H9 (cell line): ENCODE measurements around the gene SMIM1. TPM values are rescaled to one million over a fixed set of nuclear protein-coding genes. Genes with fewer than 3 reads are reported as not detected.

Experiments
- DNase-seq: peaks from one replicate; pipeline ENCODE4 v3.0.0-alpha.2; 2017
- H2AFZ ChIP-seq: one replicate; pipeline ENCODE4 v1.6.1; 2013; ENCODE audit warnings: mild to moderate bottlenecking, low read length, control low read depth, moderate library complexity
- H2AK5ac ChIP-seq: 2 replicates; pipeline ENCODE4 v1.6.1; 2013; ENCODE audit warnings: low read length, control low read depth, mixed read lengths; ENCODE audit not compliant: insufficient read length
- H2BK120ac ChIP-seq: one replicate; pipeline ENCODE4 v1.6.1; 2013; ENCODE audit warnings: low read depth, mild to moderate bottlenecking, low read length, control low read depth, inconsistent platforms; ENCODE audit not compliant: poor library complexity, severe bottlenecking
- H2BK12ac ChIP-seq: 2 replicates; pipeline ENCODE4 v1.6.1; 2013; ENCODE audit warnings: low read length, control low read depth, mixed read lengths, low read depth; ENCODE audit not compliant: insufficient read length
- H2BK15ac ChIP-seq: 2 replicates; pipeline ENCODE4 v1.6.1; 2013; ENCODE audit warnings: low read depth, low read length, control low read depth
- H2BK20ac ChIP-seq: one replicate; pipeline ENCODE4 v1.6.1; 2013; ENCODE audit warnings: low read depth, mild to moderate bottlenecking, low read length, control low read depth, inconsistent platforms; ENCODE audit not compliant: poor library complexity, severe bottlenecking
- H2BK5ac ChIP-seq: 2 replicates; pipeline ENCODE4 v1.6.1; 2013; ENCODE audit warnings: low read length, control low read depth, mixed read lengths; ENCODE audit not compliant: insufficient read length
- H3K14ac ChIP-seq: 2 replicates; pipeline ENCODE4 v1.6.1; 2013; ENCODE audit warnings: low read length, control low read depth; ENCODE audit not compliant: insufficient read depth
- H3K18ac ChIP-seq: 2 replicates; pipeline ENCODE4 v1.6.1; 2013; ENCODE audit warnings: low read depth, mild to moderate bottlenecking, mixed read lengths, low read length, control low read depth; ENCODE audit not compliant: insufficient read length
- H3K23ac ChIP-seq: 2 replicates; pipeline ENCODE4 v1.6.1; 2013; ENCODE audit warnings: low read length, control low read depth, mixed read lengths, low read depth; ENCODE audit not compliant: insufficient read length
- H3K23me2 ChIP-seq: 2 replicates; pipeline ENCODE4 v1.6.1; 2013; ENCODE audit warnings: low read depth, mild to moderate bottlenecking, mixed read lengths, low read length, control low read depth; ENCODE audit not compliant: insufficient read length, poor library complexity, severe bottlenecking
- H3K27ac ChIP-seq: 2 replicates; pipeline ENCODE4 v1.5.1; 2013; ENCODE audit warnings: low read length, control low read depth, mixed read lengths, low read depth; ENCODE audit not compliant: insufficient read length
- H3K27me3 ChIP-seq: 2 replicates; pipeline ENCODE4 v1.6.1; 2013; ENCODE audit warnings: low read length, control low read depth, inconsistent platforms; ENCODE audit not compliant: insufficient read depth
- H3K4ac ChIP-seq: 2 replicates; pipeline ENCODE4 v1.6.1; 2013; ENCODE audit warnings: low read depth, mild to moderate bottlenecking, control low read depth, inconsistent platforms, low read length, moderate library complexity
- H3K4me1 ChIP-seq: 2 replicates; pipeline ENCODE4 v1.6.1; 2013; ENCODE audit warnings: low read length, control low read depth, inconsistent platforms; ENCODE audit not compliant: insufficient read depth
- H3K4me2 ChIP-seq: 2 replicates; pipeline ENCODE4 v1.6.1; 2013; ENCODE audit warnings: low read length, control low read depth, mixed read lengths; ENCODE audit not compliant: insufficient read length, insufficient read depth
- H3K56ac ChIP-seq: 2 replicates; pipeline ENCODE4 v1.6.1; 2013; ENCODE audit warnings: low read depth, mild to moderate bottlenecking, mixed read lengths, low read length, control low read depth; ENCODE audit not compliant: insufficient read length
- H3K79me1 ChIP-seq: 2 replicates; pipeline ENCODE4 v1.6.1; 2013; ENCODE audit warnings: low read depth, mild to moderate bottlenecking, moderate library complexity, low read length, control low read depth, inconsistent platforms; ENCODE audit not compliant: insufficient read depth, poor library complexity, severe bottlenecking
- H3K79me2 ChIP-seq: 2 replicates; pipeline ENCODE4 v1.6.1; 2013; ENCODE audit warnings: low read length, control low read depth, inconsistent platforms; ENCODE audit not compliant: insufficient read depth
- H3K9ac ChIP-seq: 2 replicates; pipeline ENCODE4 v1.6.1; 2013; ENCODE audit warnings: low read length, control low read depth, mixed read lengths; ENCODE audit not compliant: insufficient read length; ENCODE audit errors: extremely low read depth
- H3K9me3 ChIP-seq: one replicate; pipeline ENCODE4 v1.6.1; 2013; ENCODE audit warnings: low read depth, low read length, inconsistent platforms; ENCODE audit not compliant: control insufficient read depth
- H3T11ph ChIP-seq: one replicate; pipeline ENCODE4 v1.6.1; 2013; ENCODE audit warnings: mild to moderate bottlenecking, low read length, control low read depth, inconsistent platforms
- H4K20me1 ChIP-seq: one replicate; pipeline ENCODE4 v1.6.1; 2013; ENCODE audit not compliant: control insufficient read depth, insufficient read length, insufficient read depth
- H4K5ac ChIP-seq: 2 replicates; pipeline ENCODE4 v1.6.1; 2013; ENCODE audit warnings: low read depth, mild to moderate bottlenecking, mixed read lengths, low read length, control low read depth; ENCODE audit not compliant: insufficient read length
- H4K8ac ChIP-seq: replicated peaks from 2 replicates; pipeline ENCODE4 v1.6.1; 2013; ENCODE audit warnings: low read length, control low read depth, mixed read lengths, low read depth; ENCODE audit not compliant: insufficient read length
- H4K91ac ChIP-seq: 2 replicates; pipeline ENCODE4 v1.6.1; 2013; ENCODE audit warnings: low read depth, mild to moderate bottlenecking, moderate library complexity, mixed read lengths, low read length, control low read depth; ENCODE audit not compliant: insufficient read length
- H3K27ac Mint-ChIP-seq, 3 experiments: 2 replicates in 2 of 3; 3 replicates in 1 of 3; pipeline ENCODE4 v1.8.0; 2020 to 2021; ENCODE audit warnings: mixed read lengths in 3 of 3, mild to moderate bottlenecking in 1 of 3, moderate library complexity in 1 of 3
- H3K27me3 Mint-ChIP-seq: 2 replicates; pipeline ENCODE4 v1.8.0; 2021; ENCODE audit warnings: low read depth, mild to moderate bottlenecking, moderate library complexity, mixed read lengths
- H3K36me3 Mint-ChIP-seq, 3 experiments: 2 replicates in 2 of 3; 3 replicates in 1 of 3; pipeline ENCODE4 v1.8.0; 2020 to 2021; ENCODE audit warnings: low read depth in 3 of 3, mixed read lengths in 3 of 3; ENCODE audit not compliant: insufficient read depth in 1 of 3
- H3K4me1 Mint-ChIP-seq, 2 experiments: 2 replicates each; pipeline ENCODE4 v1.8.0; 2020; ENCODE audit warnings: mixed read lengths in 2 of 2
- H3K4me3 Mint-ChIP-seq, 2 experiments: 2 replicates in 1 of 2; 3 replicates in 1 of 2; pipeline ENCODE4 v1.8.0; 2020 to 2021; ENCODE audit warnings: mild to moderate bottlenecking in 2 of 2, mixed read lengths in 2 of 2, moderate library complexity in 1 of 2
- H3K9me3 Mint-ChIP-seq, 2 experiments: 2 replicates in 1 of 2; 3 replicates in 1 of 2; pipeline ENCODE4 v1.8.0; 2020; ENCODE audit warnings: mild to moderate bottlenecking in 2 of 2, mixed read lengths in 2 of 2, moderate library complexity in 1 of 2
- WGBS: extraction: QIAGEN DNeasy Blood & Tissue Kit; methylation state at CpG from one replicate; pipeline ENCODE4 v1.1.7; 2013; ENCODE audit warnings: missing lambda C conversion rate, low lambda C conversion rate, mixed read lengths; ENCODE audit not compliant: insufficient read length; ENCODE audit errors: extremely low coverage; 5-methylcytosine and 5-hydroxymethylcytosine counted together
- total RNA-seq: library from RNA; stranded (reverse); gene quantifications from 2 replicates; pipeline ENCODE4 v1.2.1, GENCODE V29; 2021
- TF ChIP-seq, protein P1 (sequence below): fragments of 200-600 bp; sonication (generic); conservative IDR thresholded peaks from 3 replicates; pipeline ENCODE4 v1.8.0; 2021; ENCODE audit warnings: antibody characterized with exemption, mild to moderate bottlenecking

Gene SMIM1
- total RNA-seq, 1 experiment from 2014 or later: 5.3 TPM

DNA sequence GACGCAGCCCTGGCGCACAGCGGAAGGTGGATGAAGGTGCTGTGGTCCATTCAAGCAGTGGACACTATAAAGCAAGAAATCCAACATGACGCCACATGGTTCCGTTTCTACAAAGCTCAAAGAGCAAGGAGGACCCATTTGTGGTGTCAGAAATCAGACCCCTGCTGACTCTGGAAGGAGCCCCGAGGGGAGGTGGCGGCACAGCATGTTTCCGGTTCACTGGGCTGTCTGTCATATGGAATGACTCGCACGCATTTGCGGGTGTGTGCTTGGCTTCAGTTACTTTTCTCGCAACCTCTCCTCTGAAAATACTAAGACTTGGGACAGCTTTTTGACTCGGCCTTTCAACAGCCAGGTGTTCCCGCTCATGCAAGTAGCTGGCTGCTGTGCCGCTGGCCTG is 52.8 kb downstream of the SMIM1 start:
- TF ChIP-seq, protein P1, sequence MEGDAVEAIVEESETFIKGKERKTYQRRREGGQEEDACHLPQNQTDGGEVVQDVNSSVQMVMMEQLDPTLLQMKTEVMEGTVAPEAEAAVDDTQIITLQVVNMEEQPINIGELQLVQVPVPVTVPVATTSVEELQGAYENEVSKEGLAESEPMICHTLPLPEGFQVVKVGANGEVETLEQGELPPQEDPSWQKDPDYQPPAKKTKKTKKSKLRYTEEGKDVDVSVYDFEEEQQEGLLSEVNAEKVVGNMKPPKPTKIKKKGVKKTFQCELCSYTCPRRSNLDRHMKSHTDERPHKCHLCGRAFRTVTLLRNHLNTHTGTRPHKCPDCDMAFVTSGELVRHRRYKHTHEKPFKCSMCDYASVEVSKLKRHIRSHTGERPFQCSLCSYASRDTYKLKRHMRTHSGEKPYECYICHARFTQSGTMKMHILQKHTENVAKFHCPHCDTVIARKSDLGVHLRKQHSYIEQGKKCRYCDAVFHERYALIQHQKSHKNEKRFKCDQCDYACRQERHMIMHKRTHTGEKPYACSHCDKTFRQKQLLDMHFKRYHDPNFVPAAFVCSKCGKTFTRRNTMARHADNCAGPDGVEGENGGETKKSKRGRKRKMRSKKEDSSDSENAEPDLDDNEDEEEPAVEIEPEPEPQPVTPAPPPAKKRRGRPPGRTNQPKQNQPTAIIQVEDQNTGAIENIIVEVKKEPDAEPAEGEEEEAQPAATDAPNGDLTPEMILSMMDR: no peak
- Histone ChIP-seq H3K9me3 (no peaks in the 10 kb centered on the region), H2BK120ac (no peak overlapping the region), H3K56ac (no peak overlapping the region), H3K27me3 (no peaks in the 10 kb centered on the region), H3K18ac (no peak overlapping the region), H3K4me1 (no peaks in the 10 kb centered on the region), H2BK15ac (no peak overlapping the region), H3K23ac (no peak overlapping the region), H2BK20ac (no peak overlapping the region), H3K27ac (no peak overlapping the region), H4K5ac (no peak overlapping the region), H2BK12ac (no peak overlapping the region), H2AFZ (no peak overlapping the region), H4K8ac (no peak overlapping the region), H3K79me1 (no peaks in the 10 kb centered on the region), H2AK5ac (no peak overlapping the region), H3K4me2 (no peak overlapping the region), H2BK5ac (no peak overlapping the region), H3T11ph (no peak overlapping the region), H3K79me2 (no peaks in the 10 kb centered on the region), H4K20me1 (no peaks in the 10 kb centered on the region), H3K9ac (no peak overlapping the region), H3K23me2 (no peaks in the 10 kb centered on the region), H3K14ac (no peak overlapping the region), H3K4ac (no peak overlapping the region), H4K91ac (no peak overlapping the region)
- H3K4me3 Mint-ChIP-seq: no peak overlapping the region
- H3K36me3 Mint-ChIP-seq: peaks cover 6 to 47% (median 26%) of the 10 kb centered on the region in 3 experiments; a peak in 6 of 7 replicates
- no peaks in the 10 kb centered on the region for H3K27me3 Mint-ChIP-seq
- 0 out of 4 replicates have a peak, but pooled peaks cover 0 to 2% of the 10 kb centered on the region in 2 experiments for H3K4me1 Mint-ChIP-seq
- no CpG with 5 or more reads among the region's 15 CpGs for WGBS
- no peaks in the 10 kb centered on the region for H3K9me3 Mint-ChIP-seq
- DNase-seq: no peak
- no peak overlapping the region for H3K27ac Mint-ChIP-seq

Other genes with a start within 250 kb of the SMIM1 start
- 19.9 and 21.3 TPM in 2 replicates for gene MEGF6, start 161.2 kb upstream of the SMIM1 start, total RNA-seq
- gene TPRG1L, start 147.7 kb upstream of the SMIM1 start, total RNA-seq: 24.0 and 24.7 TPM in 2 replicates
- gene WRAP73, start 122.6 kb upstream of the SMIM1 start, total RNA-seq: 28.4 and 33.8 TPM in 2 replicates
- 4.7 and 4.9 TPM in 2 replicates for gene TP73, start 120.2 kb upstream of the SMIM1 start, total RNA-seq
- gene CCDC27, start 20.3 kb upstream of the SMIM1 start, total RNA-seq: not detected in 2 replicates
- gene LRRC47, start 23.7 kb downstream of the SMIM1 start, total RNA-seq: 65.1 and 72.8 TPM in 2 replicates
- gene CEP104, start 84.5 kb downstream of the SMIM1 start, total RNA-seq: 34.5 and 40.8 TPM in 2 replicates
- gene DFFB, start 84.7 kb downstream of the SMIM1 start, total RNA-seq: 9.1 and 9.7 TPM in 2 replicates
- 20.6 and 21.1 TPM in 2 replicates for gene C1orf174, start 127.5 kb downstream of the SMIM1 start, total RNA-seq